ENCODE measurements around the gene CENPB. TPM values are rescaled to one million over a fixed set of nuclear protein-coding genes. Genes with fewer than 3 reads are reported as not detected.
A peak's percentile ranks its signal among the peaks of the same experiment; 100 is the strongest.

CENPB gene
- total RNA-seq, 1 donor from 2014 or later: 68.3 TPM

- DNase-seq: no peak
- intact Hi-C loops (cut with DNase I): no loop called here
Measured at GRCh38 chr20:3741836-3742458, 44.6 kb downstream of the CENPB start.

GRCh38 chr20:3740615-3741301, 45.8 kb downstream of the CENPB start:
- ATAC-seq (ENCODE audit: poor library complexity) (no peak), DNase-seq (no peak)
- intact Hi-C loops (cut with DNase I): no loop called here

More at GRCh38 chr20:3741836-3742458, 44.6 kb downstream of the CENPB start:
- ATAC-seq (ENCODE audit: poor library complexity): no peak

GRCh38 chr20:3739926-3740451, 46.6 kb downstream of the CENPB start:
- ATAC-seq (ENCODE audit: poor library complexity): peak; percentile 16
- intact Hi-C loops (cut with DNase I): no loop called here
- DNase-seq: no peak

GRCh38 chr20:3739054-3739925, 47.2 kb downstream of the CENPB start:
- peak; percentile 52 for ATAC-seq (ENCODE audit: poor library complexity)
- intact Hi-C loops (cut with DNase I): no loop called here
- DNase-seq: peak; percentile 65

GRCh38 chr20:3738111-3739053, 48.2 kb downstream of the CENPB start:
- DNase-seq (no peak), ATAC-seq (ENCODE audit: poor library complexity) (no peak)
- intact Hi-C loops (cut with DNase I): no loop called here

GRCh38 chr20:3735768-3736167, 50.8 kb downstream of the CENPB start:
- intact Hi-C loops (cut with DNase I): no loop called here
- DNase-seq (no peak), ATAC-seq (ENCODE audit: poor library complexity) (no peak)

GRCh38 chr20:3734111-3734843, 52.3 kb downstream of the CENPB start:
- ATAC-seq (ENCODE audit: poor library complexity): peak; percentile 25
- intact Hi-C loops (cut with DNase I): no loop called here
- peak; percentile 61 for DNase-seq

Other genes starting within 250 kb of the CENPB start
- gene GFRA4, start 123.3 kb downstream of the CENPB start, total RNA-seq: not detected
- gene ADAM33, start 104.7 kb downstream of the CENPB start, total RNA-seq: 12.6 TPM
- gene SIGLEC1, start 74.1 kb downstream of the CENPB start, total RNA-seq: 9.6 TPM
- gene HSPA12B, start 54.1 kb downstream of the CENPB start, total RNA-seq: 16.6 TPM
- gene ADISSP, start 19.0 kb downstream of the CENPB start, total RNA-seq: 11.3 TPM
- gene SPEF1, start 5.3 kb downstream of the CENPB start, total RNA-seq: 0.32 TPM
- gene CDC25B, start 9.6 kb upstream of the CENPB start, total RNA-seq: 5.7 TPM
- gene AP5S1, start 33.8 kb upstream of the CENPB start, total RNA-seq: 11.0 TPM
- gene MAVS, start 60.1 kb upstream of the CENPB start, total RNA-seq: 35.7 TPM
- 15.9 TPM for gene PANK2, start 102.6 kb upstream of the CENPB start, total RNA-seq
- gene RNF24, start 228.8 kb upstream of the CENPB start, total RNA-seq: 4.8 TPM